GM18498 (cell line): Measurements from ENCODE around the gene DTD2.
A peak's percentile ranks its signal among the peaks of the same experiment; 100 is the strongest.
"Not testable (repeated sequence)": the region's sequence is repeated elsewhere in the genome, so short reads cannot be mapped to it uniquely, and the experiment has no call there.

Experiments
- ATAC-seq: cut with Tn5 transposase; IDR thresholded peaks from one replicate; pipeline ENCODE4 v1.9.1; 2021; ENCODE audit warnings: mild to moderate bottlenecking, moderate library complexity; ENCODE audit not compliant: unreplicated experiment

DTD2 gene

GRCh38 chr14:31456841-31457664, at the start of gene DTD2:
Gene DTD2 (minus strand): TSS chr14:31457506. CDS start chr14:31457393, 113 bp downstream.
- ATAC-seq: peak; percentile 99

GRCh38 chr14:31505411-31505810, 48.1 kb upstream of the DTD2 start:
- no peak for ATAC-seq

- ATAC-seq: no peak
These were observed 44.6 kb upstream of the DTD2 start for GRCh38 chr14:31501870-31502269.

DNA sequence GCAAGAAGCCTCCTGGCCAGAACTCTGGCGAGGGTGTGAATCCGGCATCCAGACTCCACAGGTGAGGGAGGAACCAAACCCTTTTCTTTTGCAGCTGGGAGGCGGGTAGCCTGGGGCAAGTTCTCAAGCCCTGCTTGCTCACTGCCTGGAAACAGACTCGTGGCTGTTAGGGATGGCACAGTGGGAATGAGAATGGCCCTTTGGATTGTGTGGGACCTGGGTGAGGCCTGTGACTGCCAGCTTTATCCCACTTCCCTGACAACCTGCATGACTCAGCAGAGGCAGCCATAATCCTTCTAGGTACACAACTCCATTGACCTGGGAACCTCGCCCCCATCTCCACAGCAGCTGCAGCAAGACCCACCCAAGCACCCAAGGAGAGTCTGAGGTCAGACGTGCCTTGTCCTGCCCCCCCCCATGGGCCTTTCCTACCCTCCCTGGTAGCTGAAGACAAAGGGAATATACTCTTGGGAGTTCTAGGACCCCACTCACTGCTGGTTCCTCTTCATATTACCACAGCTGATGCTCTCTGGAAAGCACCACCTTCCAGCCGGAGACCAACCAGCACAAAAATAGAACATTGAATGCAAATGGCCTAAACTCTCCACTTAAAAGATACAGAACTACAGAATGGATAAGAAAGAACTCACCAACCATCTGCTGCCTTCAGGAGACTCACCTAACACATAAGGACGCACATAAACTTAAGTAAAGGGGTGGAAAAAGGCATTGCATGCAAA, 35.6 kb upstream of the DTD2 start:
- ATAC-seq: no peak

- ATAC-seq: peak; percentile 65
These were observed 32.4 kb upstream of the DTD2 start for GRCh38 chr14:31489691-31490090.

- ATAC-seq: no peak
These were observed 30.6 kb upstream of the DTD2 start, which contains the start of gene GPR33 for GRCh38 chr14:31487886-31488285. Gene GPR33 (minus strand): TSS chr14:31488039. CDS start chr14:31483965, 4,074 bp downstream.

- ATAC-seq: no peak
These were observed 29.5 kb upstream of the DTD2 start for GRCh38 chr14:31486764-31487163.

GRCh38 chr14:31484754-31485153, 27.4 kb upstream of the DTD2 start:
- ATAC-seq: no peak

DNA sequence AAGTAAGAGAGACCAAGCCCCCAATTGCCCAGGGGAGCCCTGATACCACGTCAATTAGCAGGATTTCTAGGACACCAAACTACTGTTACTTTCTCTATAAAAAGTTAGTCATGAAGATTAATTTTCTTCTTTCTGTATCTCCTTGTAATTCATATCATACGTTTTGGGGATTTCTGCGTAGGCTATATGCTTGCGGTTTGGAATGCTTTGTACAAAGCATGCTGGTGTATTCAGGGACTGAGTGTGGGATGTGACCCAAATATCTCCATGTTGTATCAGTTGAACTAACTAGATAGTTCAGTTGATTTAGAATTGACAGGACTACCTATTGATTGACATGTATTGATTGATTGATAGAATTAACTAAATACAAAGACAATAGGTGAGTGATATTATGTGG, 22.9 kb upstream of the DTD2 start:
- no peak for ATAC-seq

- ATAC-seq: no peak
These were observed 21.7 kb upstream of the DTD2 start for GRCh38 chr14:31479027-31479426.

DNA sequence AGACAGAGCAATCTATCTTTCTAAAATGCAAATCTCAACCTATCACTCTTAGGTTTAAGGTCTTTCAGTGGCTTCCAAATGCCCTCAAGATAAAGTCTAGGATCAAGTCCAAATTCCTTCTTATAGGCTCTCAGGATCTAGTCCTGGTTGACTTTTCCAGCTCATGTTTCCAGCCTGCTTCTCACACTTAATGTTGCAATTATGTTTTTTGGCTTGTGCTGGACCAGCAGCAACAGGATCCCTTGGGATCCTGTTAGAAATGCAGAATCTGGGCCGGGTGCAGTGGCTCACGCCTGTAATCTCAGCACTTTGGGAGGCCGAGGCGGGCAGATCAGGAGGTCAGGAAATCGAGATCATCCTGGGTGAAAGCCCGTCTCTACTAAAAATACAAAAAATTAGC, 19.9 kb upstream of the DTD2 start:
- no peak for ATAC-seq

DNA sequence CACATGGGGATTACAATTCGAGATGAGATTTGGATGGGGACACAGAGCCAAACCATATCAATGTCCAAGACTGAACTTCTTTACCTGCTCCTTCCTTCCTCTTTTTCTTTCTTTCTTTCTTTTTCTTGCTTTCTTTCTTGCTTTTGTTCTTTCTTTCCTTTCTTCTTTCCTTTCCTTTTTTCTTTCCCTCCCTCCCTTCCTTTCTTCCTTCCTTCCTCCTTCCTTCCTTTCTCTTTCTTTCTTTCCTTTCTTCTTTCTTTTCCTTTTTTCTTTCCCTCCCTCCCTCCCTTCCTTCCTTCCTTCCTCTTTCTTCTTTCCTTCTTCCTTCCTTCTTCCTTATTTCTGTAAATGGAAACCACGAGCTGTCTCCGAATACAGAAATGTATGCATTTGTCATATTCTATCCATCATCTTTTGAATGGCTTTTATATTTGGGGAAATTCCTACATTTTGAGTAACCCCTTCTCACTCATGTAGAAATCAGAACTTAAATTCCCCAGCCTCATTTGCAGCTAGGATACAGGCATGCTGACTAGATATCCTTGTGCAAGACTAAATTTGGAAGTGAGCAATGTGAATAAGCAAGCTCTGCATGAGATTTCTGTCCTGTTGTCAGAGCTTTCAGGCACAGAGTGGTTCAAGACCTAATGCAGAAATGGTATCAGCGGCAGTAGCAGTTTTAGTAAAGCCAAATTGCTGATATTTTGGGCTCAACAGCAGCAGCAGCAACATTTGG, 19.0 kb upstream of the DTD2 start:
- ATAC-seq: no peak

- no peak for ATAC-seq
These were observed 9.2 kb upstream of the DTD2 start for GRCh38 chr14:31466554-31466953.

- no peak for ATAC-seq
These were observed 7.8 kb upstream of the DTD2 start for GRCh38 chr14:31465111-31465510.

GRCh38 chr14:31462450-31462849, 5.1 kb upstream of the DTD2 start:
- not testable (repeated sequence) for ATAC-seq

DNA sequence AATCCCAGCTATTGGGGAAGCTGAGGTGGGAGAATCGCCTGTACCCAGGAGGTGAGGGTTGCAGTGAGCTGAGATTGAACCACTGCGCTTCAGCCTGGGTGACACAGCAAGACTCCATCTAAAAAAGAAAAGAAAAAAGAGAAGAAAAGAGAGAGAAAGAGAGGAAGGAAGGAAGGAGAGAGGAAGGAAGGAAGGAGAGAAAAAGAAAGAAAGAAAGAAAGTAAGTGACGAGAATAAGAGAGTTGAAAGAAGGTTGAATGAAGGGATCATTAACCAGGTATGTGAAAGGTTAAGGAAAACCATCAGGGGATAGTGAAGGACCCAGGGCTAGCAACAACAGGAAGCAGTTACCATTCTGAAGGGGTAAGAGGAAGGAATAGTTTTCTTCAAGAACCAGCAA, 4.2 kb upstream of the DTD2 start:
- no peak for ATAC-seq

DNA sequence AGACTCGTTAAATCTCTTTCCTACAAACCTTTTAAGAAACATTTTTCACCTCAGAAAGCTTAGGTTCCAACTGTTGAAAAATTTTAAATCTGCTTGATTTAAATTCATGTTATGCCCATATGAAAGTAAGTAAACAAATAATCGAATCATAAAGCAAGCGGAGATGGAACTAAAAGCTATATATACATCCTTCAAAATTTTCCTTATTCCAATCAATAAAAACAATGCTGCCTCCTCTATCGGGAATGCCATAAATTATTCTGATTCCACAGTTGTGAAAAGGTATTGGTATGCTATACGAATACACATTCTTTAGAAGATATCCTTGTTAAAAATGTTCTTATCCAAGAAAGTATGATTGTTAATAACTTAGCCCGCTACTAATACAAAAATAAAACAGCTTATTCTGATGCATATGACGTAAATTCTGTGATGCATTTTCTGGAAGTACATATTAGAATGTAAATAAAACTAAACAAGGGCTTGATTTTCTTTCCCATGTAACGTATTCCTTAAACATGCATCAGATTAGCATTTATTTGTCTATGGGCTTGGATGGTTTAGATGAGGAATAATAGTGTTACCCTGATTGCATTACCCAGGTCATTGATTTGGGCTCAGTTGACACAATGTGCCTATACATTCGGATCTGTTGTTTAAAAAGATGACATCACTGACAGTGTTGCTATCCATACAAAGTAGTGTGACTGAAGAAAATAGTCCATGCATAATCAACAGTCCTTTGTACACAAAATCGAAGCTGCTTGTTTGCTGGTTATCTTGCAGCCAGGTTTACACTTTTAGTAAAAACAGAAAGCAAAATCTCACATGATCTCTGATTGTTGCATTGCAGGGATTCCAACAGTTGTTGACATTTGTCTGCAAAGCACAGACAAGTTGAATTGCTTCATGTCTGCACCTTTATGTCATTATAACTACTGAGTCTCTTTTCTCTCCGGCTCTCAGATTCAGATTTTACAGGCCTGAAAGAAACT, 656 bp upstream of the DTD2 start:
- ATAC-seq: no peak

GRCh38 chr14:31449971-31450610, 7.2 kb downstream of the DTD2 start:
- no peak for ATAC-seq

DNA sequence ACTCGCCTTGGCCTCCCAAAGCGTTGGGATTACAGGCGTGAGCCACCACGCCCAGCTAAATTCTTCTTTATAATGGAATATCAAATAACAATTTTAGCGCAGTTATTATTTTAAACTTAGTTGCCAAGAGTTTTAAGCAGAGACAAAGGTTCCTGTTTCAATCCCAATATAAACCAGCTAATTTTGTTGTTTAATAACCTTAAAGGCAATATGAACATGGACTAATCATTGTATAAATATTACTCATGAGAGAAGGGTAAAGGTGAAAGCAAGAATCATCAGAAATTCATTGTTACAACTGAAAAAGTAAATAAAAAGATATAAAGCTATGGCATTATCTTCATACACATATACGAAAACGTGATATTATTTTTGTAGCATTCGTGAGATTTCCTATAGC, 8.2 kb downstream of the DTD2 start:
- ATAC-seq: no peak

- ATAC-seq: no peak
These were observed 11.6 kb downstream of the DTD2 start for GRCh38 chr14:31445703-31446102.
